Neural progenitor cell (in vitro differentiated cells): ENCODE data around the gene GOLGA8J. TPM values are rescaled to one million over a fixed set of nuclear protein-coding genes. Genes with fewer than 3 reads are reported as not detected.

Source experiments
- DNase-seq: peaks from one replicate; pipeline ENCODE4 v3.0.0-alpha.2; 2016; ENCODE audit warnings: low spot score
- H2AFZ ChIP-seq: fragments of 200-600 bp; sonication (generic); replicated peaks from 2 replicates; pipeline ENCODE4 v1.6.1; 2016; ENCODE audit warnings: antibody characterized with exemption
- H3F3A ChIP-seq: fragments of 200-600 bp; sonication (generic); 2 replicates; pipeline ENCODE4 v1.6.1; 2016; ENCODE audit warnings: antibody characterized with exemption, low read depth
- H3K27ac ChIP-seq: fragments of 200-600 bp; sonication (generic); 2 replicates; pipeline ENCODE4 v1.5.1; 2016; ENCODE audit warnings: mild to moderate bottlenecking
- H3K27me3 ChIP-seq: fragments of 200-600 bp; sonication (generic); 2 replicates; pipeline ENCODE4 v1.6.1; 2016; ENCODE audit warnings: mild to moderate bottlenecking, moderate library complexity
- H3K36me3 ChIP-seq: fragments of 200-600 bp; sonication (generic); 2 replicates; pipeline ENCODE4 v1.5.1; 2016
- H3K4me1 ChIP-seq: fragments of 200-600 bp; sonication (generic); 2 replicates; pipeline ENCODE4 v1.6.1; 2016; ENCODE audit warnings: mixed run types
- H3K4me2 ChIP-seq: fragments of 200-600 bp; sonication (generic); 2 replicates; pipeline ENCODE4 v1.6.1; 2016
- H3K4me3 ChIP-seq: fragments of 200-600 bp; sonication (generic); 2 replicates; pipeline ENCODE4 v1.5.1; 2016
- H3K79me2 ChIP-seq: fragments of 200-600 bp; sonication (generic); 2 replicates; pipeline ENCODE4 v1.6.1; 2016; ENCODE audit warnings: low read depth
- H3K9ac ChIP-seq: fragments of 200-600 bp; sonication (generic); 2 replicates; pipeline ENCODE4 v1.6.1; 2016
- H3K9me3 ChIP-seq: fragments of 200-600 bp; sonication (generic); 2 replicates; pipeline ENCODE4 v1.5.1; 2016; ENCODE audit warnings: low read depth
- H4K20me1 ChIP-seq: fragments of 200-600 bp; sonication (generic); 2 replicates; pipeline ENCODE4 v1.6.1; 2016; ENCODE audit warnings: low read depth
- H3K27ac Mint-ChIP-seq: 3 replicates; pipeline ENCODE4 v1.8.0; 2021; ENCODE audit warnings: mixed read lengths
- H3K27me3 Mint-ChIP-seq: 2 replicates; pipeline ENCODE4 v1.8.0; 2022; ENCODE audit warnings: low read depth, mild to moderate bottlenecking, inconsistent platforms, moderate library complexity, mixed read lengths; ENCODE audit not compliant: insufficient read depth
- H3K36me3 Mint-ChIP-seq: 3 replicates; pipeline ENCODE4 v1.8.0; 2021; ENCODE audit warnings: mixed read lengths
- H3K4me1 Mint-ChIP-seq: 3 replicates; pipeline ENCODE4 v1.8.0; 2021; ENCODE audit warnings: mixed read lengths
- H3K4me3 Mint-ChIP-seq: 3 replicates; pipeline ENCODE4 v1.8.0; 2021; ENCODE audit warnings: mild to moderate bottlenecking, moderate library complexity, mixed read lengths
- H3K9me3 Mint-ChIP-seq: 3 replicates; pipeline ENCODE4 v1.8.0; 2020; ENCODE audit warnings: mixed read lengths
- CTCF ChIP-seq: fragments of 200-600 bp; sonication (generic); IDR thresholded peaks from 2 replicates; pipeline ENCODE4 v1.5.1; 2017; ENCODE audit warnings: antibody characterized with exemption, mild to moderate bottlenecking
- EZH2 ChIP-seq: fragments of 200-600 bp; sonication (generic); IDR thresholded peaks from 2 replicates; pipeline ENCODE4 v1.6.1; 2017; ENCODE audit warnings: antibody characterized with exemption, mild to moderate bottlenecking, moderate library complexity
- EZH2phosphoT487 ChIP-seq: fragments of 200-600 bp; sonication (generic); IDR thresholded peaks from 2 replicates; pipeline ENCODE4 v1.6.1; 2017; ENCODE audit warnings: antibody characterized with exemption
- total RNA-seq: library from RNA; depleted of rRNA; stranded (reverse); fragments of >200 nt; gene quantifications from 2 replicates; pipeline ENCODE4 v1.2.3, GENCODE V29; 2015; ENCODE audit warnings: low replicate concordance

Gene GOLGA8J
- total RNA-seq, 1 donor from 2014 or later, result not detected

DNA sequence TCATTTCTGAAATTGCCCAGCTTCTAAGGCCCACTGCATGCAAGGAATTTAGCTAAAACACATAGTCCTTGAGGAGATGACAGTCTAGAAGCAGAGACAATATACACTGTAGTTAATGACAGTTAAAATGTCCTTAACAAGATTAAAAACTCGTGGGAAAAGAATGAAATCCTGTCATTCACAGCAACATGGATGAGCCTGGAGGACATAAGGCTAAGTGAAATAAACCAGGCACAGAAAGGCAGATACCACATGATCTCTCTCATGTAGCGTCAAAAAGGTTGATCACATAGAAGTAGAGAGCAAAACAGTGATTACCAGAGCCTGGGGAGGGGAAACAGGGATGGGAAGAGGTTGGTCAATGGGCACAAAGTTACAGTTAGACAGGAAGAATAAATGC lies 36.3 kb upstream of the GOLGA8J start:
- Histone ChIP-seq H3K79me2 (no peaks in the 10 kb centered on the region), H3K4me2 (no peak overlapping the region), H3K27me3 (no peaks in the 10 kb centered on the region), H3K9ac (no peak overlapping the region), H3K9me3 (no peaks in the 10 kb centered on the region), H4K20me1 (no peaks in the 10 kb centered on the region), H2AFZ (no peak overlapping the region), H3K36me3 (no peaks in the 10 kb centered on the region), H3K27ac (no peak overlapping the region), H3F3A (no peaks in the 10 kb centered on the region), H3K4me1 (peaks cover 4% of the 10 kb centered on the region), H3K4me3 (no peak overlapping the region)
- TF ChIP-seq CTCF (no peak), EZH2phosphoT487 (no peak)
- H3K4me3 Mint-ChIP-seq, result no peak overlapping the region
- H3K9me3 Mint-ChIP-seq, result peaks cover 2% of the 10 kb centered on the region
- peaks cover 13% of the 10 kb centered on the region for H3K4me1 Mint-ChIP-seq
- no peak for DNase-seq
- peaks cover 9% of the 10 kb centered on the region for H3K27me3 Mint-ChIP-seq
- H3K36me3 Mint-ChIP-seq, result no peaks in the 10 kb centered on the region
- H3K27ac Mint-ChIP-seq, result no peak overlapping the region

DNA sequence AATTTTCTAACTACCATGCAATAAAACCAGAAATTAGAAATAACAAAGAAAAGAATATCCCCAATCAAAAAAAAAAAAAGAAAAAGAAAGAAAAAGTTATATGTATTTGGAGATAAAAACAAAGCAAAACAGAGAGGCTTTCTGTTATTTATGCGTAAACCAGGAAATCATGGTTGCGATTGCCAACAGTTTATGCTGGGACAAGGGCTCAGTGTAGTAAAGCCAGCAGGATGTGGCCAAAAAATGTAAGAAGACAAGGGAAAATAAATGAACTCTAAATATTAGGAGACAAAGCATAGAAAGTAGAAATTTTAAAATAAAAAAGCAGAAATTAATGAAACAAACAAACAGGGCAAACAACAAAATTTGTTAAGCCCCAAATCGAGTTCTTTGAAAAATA lies 27.2 kb upstream of the GOLGA8J start:
- H3K4me3 Mint-ChIP-seq, result no peak overlapping the region
- no peaks in the 10 kb centered on the region for H3K36me3 ChIP-seq

GRCh38 chr15:30056166-30056565 lies 26.6 kb upstream of the GOLGA8J start:
- H3F3A ChIP-seq, result no peaks in the 10 kb centered on the region
- H3K27me3 ChIP-seq, result no peaks in the 10 kb centered on the region
- H3K9ac ChIP-seq, result no peak overlapping the region
- no peak overlapping the region for H2AFZ ChIP-seq
- no peak overlapping the region for H3K4me2 ChIP-seq
- no peak overlapping the region for H3K27ac ChIP-seq
- TF ChIP-seq CTCF, result no peak
- H3K4me3 ChIP-seq, result no peak overlapping the region
- no peaks in the 10 kb centered on the region for H3K79me2 ChIP-seq
- Mint-ChIP-seq H3K4me3 (no peak overlapping the region), H3K4me1 (peaks cover 5% of the 10 kb centered on the region), H3K27ac (no peak overlapping the region), H3K36me3 (no peaks in the 10 kb centered on the region), H3K27me3 (no peaks in the 10 kb centered on the region), H3K9me3 (peaks cover 2% of the 10 kb centered on the region)
- H3K36me3 ChIP-seq, result no peaks in the 10 kb centered on the region
- H3K4me1 ChIP-seq, result no peaks in the 10 kb centered on the region
- H3K9me3 ChIP-seq, result no peaks in the 10 kb centered on the region
- no peak for DNase-seq
- H4K20me1 ChIP-seq, result no peaks in the 10 kb centered on the region

More for the DNA sequence above, 27.2 kb upstream of the GOLGA8J start:
- no peak overlapping the region for H3K27ac Mint-ChIP-seq
- Histone ChIP-seq H3K4me1 (no peaks in the 10 kb centered on the region), H3K4me2 (no peak overlapping the region), H4K20me1 (no peaks in the 10 kb centered on the region), H3K4me3 (no peak overlapping the region), H3K27ac (no peak overlapping the region), H3K27me3 (no peaks in the 10 kb centered on the region), H3K79me2 (no peaks in the 10 kb centered on the region), H3K9ac (no peak overlapping the region), H3F3A (no peaks in the 10 kb centered on the region), H2AFZ (no peak overlapping the region), H3K9me3 (no peaks in the 10 kb centered on the region)
- peaks cover 2% of the 10 kb centered on the region for H3K4me1 Mint-ChIP-seq
- H3K9me3 Mint-ChIP-seq, result peaks cover 2% of the 10 kb centered on the region
- no peak for DNase-seq
- H3K27me3 Mint-ChIP-seq, result no peaks in the 10 kb centered on the region
- no peaks in the 10 kb centered on the region for H3K36me3 Mint-ChIP-seq
- no peak for TF ChIP-seq EZH2
- no peak for TF ChIP-seq EZH2phosphoT487

DNA sequence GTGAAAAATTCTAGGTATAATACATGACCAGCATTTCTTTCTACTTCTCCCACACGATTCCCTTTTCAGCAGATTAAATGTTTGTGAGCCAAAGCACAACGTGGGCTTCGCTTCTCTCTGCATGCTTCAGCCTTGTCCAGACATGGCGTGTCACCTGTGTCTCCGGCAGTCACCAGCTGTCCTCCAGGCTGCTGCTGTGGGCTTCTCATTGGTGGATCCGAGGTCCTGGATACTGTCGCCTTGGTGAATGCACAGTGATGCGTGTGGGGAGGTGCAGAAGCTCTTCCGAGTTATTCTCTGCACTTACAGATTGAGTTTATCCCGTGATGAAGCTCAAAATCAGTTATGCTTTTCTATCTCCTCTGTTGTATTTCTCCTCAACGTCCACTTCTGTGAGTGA lies 23.0 kb upstream of the GOLGA8J start:
- Histone ChIP-seq H3K27ac (no peak overlapping the region), H3K27me3 (no peaks in the 10 kb centered on the region), H3K79me2 (no peaks in the 10 kb centered on the region), H3K4me3 (no peak overlapping the region), H3K36me3 (no peaks in the 10 kb centered on the region), H3K4me2 (no peak overlapping the region), H3F3A (no peaks in the 10 kb centered on the region), H2AFZ (no peak overlapping the region), H3K4me1 (peaks cover 5% of the 10 kb centered on the region), H4K20me1 (no peaks in the 10 kb centered on the region), H3K9ac (no peak overlapping the region), H3K9me3 (no peaks in the 10 kb centered on the region)
- Mint-ChIP-seq H3K4me1 (peaks cover 10% of the 10 kb centered on the region), H3K4me3 (no peak overlapping the region), H3K27me3 (no peaks in the 10 kb centered on the region), H3K27ac (no peak overlapping the region), H3K36me3 (no peaks in the 10 kb centered on the region), H3K9me3 (peaks cover 2% of the 10 kb centered on the region)
- no peak for TF ChIP-seq EZH2
- no peak for TF ChIP-seq EZH2phosphoT487
- TF ChIP-seq CTCF, result no peak
- no peak for DNase-seq
